CD14-positive monocyte (primary cell): Measurements from ENCODE around the gene DENND2D. TPM values are rescaled to one million over a fixed set of nuclear protein-coding genes. Genes with fewer than 3 reads are reported as not detected.

Experiments
- DNase-seq, 3 donors: peaks; one replicate each; pipeline ENCODE4 v3.0.0-alpha.2; 2011 to 2022
- H2AFZ ChIP-seq: 2 replicates; pipeline ENCODE4 v1.6.0; 2012; ENCODE audit warnings: mild to moderate bottlenecking, low read depth, low read length, inconsistent platforms; ENCODE audit not compliant: insufficient read depth, poor library complexity, severe bottlenecking
- H3K27ac ChIP-seq, 2 donors: 1 replicate in 1 of 2; 2 replicates in 1 of 2; pipeline ENCODE4 v1.5.1; 2012 to 2013; ENCODE audit warnings: low read length in 2 of 2, control low read depth in 1 of 2, inconsistent platforms in 1 of 2, low read depth in 1 of 2, mild to moderate bottlenecking in 1 of 2
- H3K27me3 ChIP-seq, 2 donors: one replicate each; pipeline versions ENCODE4 v1.6.0 to v1.6.1; 2011 to 2013; ENCODE audit warnings: low read length in 2 of 2; ENCODE audit not compliant: control insufficient read depth in 2 of 2, insufficient read depth in 2 of 2
- H3K36me3 ChIP-seq, 2 donors: replicated peaks in 1 of 2; 1 replicate in 1 of 2; 2 replicates in 1 of 2; pipeline versions ENCODE4 v1.5.1 to v1.6.1; 2012 to 2013; ENCODE audit warnings: low read length in 2 of 2, control low read depth in 1 of 2, inconsistent platforms in 1 of 2, mild to moderate bottlenecking in 1 of 2; ENCODE audit not compliant: insufficient read depth in 2 of 2, control insufficient read depth in 1 of 2
- H3K4me1 ChIP-seq, 2 donors: 1 replicate in 1 of 2; 2 replicates in 1 of 2; pipeline versions ENCODE4 v1.5.1 to v1.6.1; 2012 to 2013; ENCODE audit warnings: low read length in 2 of 2, control low read depth in 1 of 2, inconsistent platforms in 1 of 2, mild to moderate bottlenecking in 1 of 2, moderate library complexity in 1 of 2; ENCODE audit not compliant: insufficient read depth in 2 of 2, control insufficient read depth in 1 of 2
- H3K4me2 ChIP-seq: replicated peaks from 2 replicates; pipeline ENCODE3; 2012; ENCODE audit warnings: low read length, moderate library complexity, mild to moderate bottlenecking; ENCODE audit not compliant: poor library complexity, severe bottlenecking; ENCODE audit errors: extremely low read depth
- H3K4me3 ChIP-seq, 3 experiments: fragments of 200-600 bp in 1 of 3; sonication (generic) in 1 of 3; replicated peaks in 1 of 3; 1 replicate in 2 of 3; 2 replicates in 1 of 3; pipeline ENCODE4 v1.5.1; 2011 to 2013; ENCODE audit warnings: low read length in 3 of 3, mild to moderate bottlenecking in 3 of 3, control low read depth in 2 of 3, low read depth in 2 of 3, inconsistent platforms in 1 of 3, moderate library complexity in 1 of 3
- H3K79me2 ChIP-seq: 2 replicates; pipeline ENCODE4 v1.6.0; 2012; ENCODE audit warnings: mild to moderate bottlenecking, control low read depth, inconsistent platforms, low read length, moderate library complexity; ENCODE audit not compliant: insufficient read depth
- H3K9ac ChIP-seq: 2 replicates; pipeline ENCODE4 v1.6.0; 2017; ENCODE audit warnings: low read length, mild to moderate bottlenecking; ENCODE audit not compliant: insufficient read depth, poor library complexity, severe bottlenecking
- H3K9me3 ChIP-seq, 2 donors: replicated peaks in 1 of 2; 1 replicate in 1 of 2; 2 replicates in 1 of 2; pipeline versions ENCODE4 v1.5.1 to v1.6.1; 2012 to 2013; ENCODE audit warnings: low read length in 2 of 2, control low read depth in 1 of 2; ENCODE audit not compliant: control insufficient read depth in 1 of 2, insufficient read depth in 1 of 2
- H4K20me1 ChIP-seq: 2 replicates; pipeline ENCODE4 v1.6.0; 2012; ENCODE audit warnings: mild to moderate bottlenecking, low read length, control low read depth, moderate library complexity; ENCODE audit not compliant: insufficient read depth
- H3K27ac Mint-ChIP-seq, 7 donors: one replicate each; pipeline ENCODE4 v1.8.0; 2020; ENCODE audit warnings: mild to moderate bottlenecking in 7 of 7, mixed read lengths in 7 of 7, moderate library complexity in 6 of 7, inconsistent platforms in 2 of 7
- H3K27me3 Mint-ChIP-seq, 3 donors: one replicate each; pipeline ENCODE4 v1.8.0; 2021 to 2022; ENCODE audit warnings: low read depth in 3 of 3, mild to moderate bottlenecking in 3 of 3, mixed read lengths in 3 of 3, moderate library complexity in 3 of 3, inconsistent platforms in 1 of 3
- H3K36me3 Mint-ChIP-seq, 2 donors: one replicate each; pipeline ENCODE4 v1.8.0; 2020; ENCODE audit warnings: mixed read lengths in 2 of 2, inconsistent platforms in 1 of 2, mild to moderate bottlenecking in 1 of 2
- H3K4me1 Mint-ChIP-seq: one replicate; pipeline ENCODE4 v1.8.0; 2020; ENCODE audit warnings: mild to moderate bottlenecking, mixed read lengths
- H3K4me3 Mint-ChIP-seq, 2 donors: one replicate each; pipeline ENCODE4 v1.8.0; 2020; ENCODE audit warnings: mild to moderate bottlenecking in 2 of 2, mixed read lengths in 2 of 2, moderate library complexity in 1 of 2
- H3K9me3 Mint-ChIP-seq, 7 donors: one replicate each; pipeline ENCODE4 v1.8.0; 2020 to 2022; ENCODE audit warnings: mixed read lengths in 7 of 7, mild to moderate bottlenecking in 6 of 7, moderate library complexity in 6 of 7, inconsistent platforms in 2 of 7
- WGBS: methylation state at CpG from one replicate; pipeline ENCODE4 v1.1.5; 2013; ENCODE audit warnings: missing lambda C conversion rate; ENCODE audit not compliant: insufficient coverage; 5-methylcytosine and 5-hydroxymethylcytosine counted together
- intact Hi-C, 2 donors: fragments of 100-400 bp; cut with micrococcal nuclease; formaldehyde crosslinking; loops; one replicate each; pipeline versions ENCODE4 v1.15.0 to v1.15.1; 2023
- polyA plus RNA-seq, 3 donors: library from polyadenylated mRNA; depleted of rRNA in 1 of 3; unstranded in 2 of 3; stranded (reverse) in 1 of 3; fragments of 300-500 nt in 2 of 3; fragments of >200 nt in 1 of 3; fragmentation: Illumina TruSeq in 2 of 3; gene quantifications; 1 replicate in 2 of 3; 2 replicates in 1 of 3; pipeline ENCODE4 v1.2.3, GENCODE V29; 2012 to 2021
- TF ChIP-seq, protein P1 (sequence below): fragments of 200-600 bp; IDR thresholded peaks from one replicate; pipeline ENCODE4 v1.8.0; 2022; ENCODE audit warnings: antibody characterized with exemption, mild to moderate bottlenecking

Gene DENND2D
- polyA plus RNA-seq, 3 donors: 19.1 to 24.0 (median 22.4) TPM

DNA sequence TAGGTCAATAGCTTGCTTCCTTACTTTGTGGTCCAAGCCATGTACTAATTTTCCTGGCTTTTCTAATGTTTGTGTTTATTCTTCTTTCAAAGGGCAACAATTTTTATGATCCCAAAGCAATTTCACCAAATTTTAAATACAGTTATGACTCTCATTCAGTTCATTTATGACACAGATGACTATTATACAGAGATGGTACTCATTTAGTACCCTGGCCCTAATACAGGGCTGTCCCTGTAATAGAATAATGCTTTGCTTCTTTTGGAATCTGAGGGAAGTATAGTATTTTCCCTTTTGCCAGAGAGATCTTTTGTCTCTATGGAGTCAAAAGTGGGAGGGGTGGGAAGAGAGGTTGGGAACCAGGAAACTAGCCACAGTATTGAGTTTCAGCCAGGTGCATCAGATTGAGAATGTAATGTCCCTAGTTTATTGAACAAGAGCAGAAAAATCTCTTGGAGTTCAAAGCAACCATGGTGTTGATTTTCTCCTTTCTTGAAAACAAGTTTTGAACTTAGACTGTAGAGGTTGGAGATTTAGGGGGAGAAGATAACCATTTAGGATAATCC lies 20.4 kb downstream of the DENND2D start:
- Mint-ChIP-seq H3K27me3 (no peaks in the 10 kb centered on the region), H3K9me3 (no peaks in the 10 kb centered on the region), H3K36me3 (peaks cover 70 to 78% of the 10 kb centered on the region in 2 donors), H3K4me3 (no peak overlapping the region), H3K4me1 (peaks cover 17% of the 10 kb centered on the region), H3K27ac (peak overlapping the region in 2 of 7 donors; percentile 37 to 69)
- peaks cover 14 to 19% of the 10 kb centered on the region in 2 donors for H3K4me1 ChIP-seq
- no peak overlapping the region for H2AFZ ChIP-seq
- H3K36me3 ChIP-seq: peaks cover 65 to 87% of the 10 kb centered on the region in 2 donors
- no peaks in the 10 kb centered on the region for H3K27me3 ChIP-seq
- H3K79me2 ChIP-seq: no peaks in the 10 kb centered on the region
- TF ChIP-seq, protein P1, sequence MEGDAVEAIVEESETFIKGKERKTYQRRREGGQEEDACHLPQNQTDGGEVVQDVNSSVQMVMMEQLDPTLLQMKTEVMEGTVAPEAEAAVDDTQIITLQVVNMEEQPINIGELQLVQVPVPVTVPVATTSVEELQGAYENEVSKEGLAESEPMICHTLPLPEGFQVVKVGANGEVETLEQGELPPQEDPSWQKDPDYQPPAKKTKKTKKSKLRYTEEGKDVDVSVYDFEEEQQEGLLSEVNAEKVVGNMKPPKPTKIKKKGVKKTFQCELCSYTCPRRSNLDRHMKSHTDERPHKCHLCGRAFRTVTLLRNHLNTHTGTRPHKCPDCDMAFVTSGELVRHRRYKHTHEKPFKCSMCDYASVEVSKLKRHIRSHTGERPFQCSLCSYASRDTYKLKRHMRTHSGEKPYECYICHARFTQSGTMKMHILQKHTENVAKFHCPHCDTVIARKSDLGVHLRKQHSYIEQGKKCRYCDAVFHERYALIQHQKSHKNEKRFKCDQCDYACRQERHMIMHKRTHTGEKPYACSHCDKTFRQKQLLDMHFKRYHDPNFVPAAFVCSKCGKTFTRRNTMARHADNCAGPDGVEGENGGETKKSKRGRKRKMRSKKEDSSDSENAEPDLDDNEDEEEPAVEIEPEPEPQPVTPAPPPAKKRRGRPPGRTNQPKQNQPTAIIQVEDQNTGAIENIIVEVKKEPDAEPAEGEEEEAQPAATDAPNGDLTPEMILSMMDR: no peak
- peaks cover 11% of the 10 kb centered on the region for H4K20me1 ChIP-seq
- no peak overlapping the region for H3K27ac ChIP-seq
- H3K9me3 ChIP-seq: no peaks in the 10 kb centered on the region
- no peak overlapping the region for H3K9ac ChIP-seq
- no peak overlapping the region for H3K4me2 ChIP-seq
- H3K4me3 ChIP-seq: no peak overlapping the region
- no peak for DNase-seq
- intact Hi-C loops: no loop called here

DNA sequence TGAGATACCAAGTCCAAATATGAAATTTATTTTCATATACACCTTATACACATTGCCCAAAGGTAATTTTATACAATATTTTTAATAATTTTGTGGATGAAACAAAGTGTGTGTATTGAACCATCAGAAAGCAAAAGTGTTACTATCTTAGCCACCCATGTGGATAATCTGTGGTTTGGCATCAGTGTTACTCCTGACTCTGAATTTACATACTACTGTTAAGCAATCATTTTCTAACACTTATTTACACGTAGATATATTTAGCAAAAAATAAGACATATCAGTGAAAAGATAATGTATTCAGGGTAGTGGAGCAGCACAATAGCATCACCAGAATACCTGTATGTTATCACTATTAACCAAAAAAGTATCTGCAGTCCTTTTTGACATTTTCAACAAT lies 23.8 kb downstream of the DENND2D start:
- no peak overlapping the region for H3K9ac ChIP-seq
- H3K79me2 ChIP-seq: peaks cover 3% of the 10 kb centered on the region
- H2AFZ ChIP-seq: no peak overlapping the region
- Mint-ChIP-seq H3K36me3 (peaks cover 73 to 85% of the 10 kb centered on the region in 2 donors), H3K4me3 (no peak overlapping the region), H3K27me3 (no peaks in the 10 kb centered on the region), H3K27ac (no peak overlapping the region), H3K9me3 (no peaks in the 10 kb centered on the region), H3K4me1 (peaks cover 2% of the 10 kb centered on the region)
- H3K27ac ChIP-seq: no peak overlapping the region
- intact Hi-C loops: no loop called here
- peaks cover 29% of the 10 kb centered on the region for H4K20me1 ChIP-seq
- no peak for DNase-seq
- no peaks in the 10 kb centered on the region for H3K27me3 ChIP-seq
- no CpG with 5 or more reads among the region's 1 CpG for WGBS
- H3K4me3 ChIP-seq: no peak overlapping the region
- TF ChIP-seq, protein P1: no peak
- peaks cover 77 to 96% of the 10 kb centered on the region in 2 donors for H3K36me3 ChIP-seq
- H3K4me2 ChIP-seq: no peak overlapping the region
- no peaks in the 10 kb centered on the region for H3K4me1 ChIP-seq
- no peaks in the 10 kb centered on the region for H3K9me3 ChIP-seq
